Suprapubic skin (tissue), 3 donors: Measurements from ENCODE around the gene ACAD10.
"Not testable (repeated sequence)": the region's sequence is repeated elsewhere in the genome, so short reads cannot be mapped to it uniquely, and the experiment has no call there.

Experiments used
- CTCF ChIP-seq, 2 donors: fragments of 200-600 bp in 1 of 2; fragments of 450-650 bp in 1 of 2; sonication (generic) in 1 of 2; IDR thresholded peaks; one replicate each; pipeline ENCODE4 v1.5.1; 2016 to 2019; ENCODE audit warnings: antibody characterized with exemption in 2 of 2, mild to moderate bottlenecking in 1 of 2, moderate library complexity in 1 of 2
- EP300 ChIP-seq: sonication (generic); formaldehyde crosslinking; IDR thresholded peaks from one replicate; pipeline ENCODE4 v1.6.1; 2017; ENCODE audit warnings: antibody characterized with exemption

GRCh38 chr12:111684485-111685198, 1.2 kb upstream of the ACAD10 start:
- TF ChIP-seq CTCF (IDR thresholded peaks at IDR 0.05); EP300: not testable (repeated sequence)
